Epithelial cell of proximal tubule (primary cell): ENCODE results near the gene KCNQ1. TPM values are rescaled to one million over a fixed set of nuclear protein-coding genes. Genes with fewer than 3 reads are reported as not detected.

ENCODE experiments used
- DNase-seq: peaks from one replicate; pipeline ENCODE4 v3.0.0-alpha.2; 2011; ENCODE audit warnings: low read depth
- H3K4me3 ChIP-seq: 2 replicates; pipeline ENCODE4 v1.5.1; 2011; ENCODE audit warnings: low read depth, mild to moderate bottlenecking, low read length
- total RNA-seq: library from RNA; depleted of rRNA; stranded (reverse); fragments of >200 nt; gene quantifications from 2 replicates; pipeline ENCODE4 v1.2.3, GENCODE V29; 2015
- TF ChIP-seq, protein P1 (sequence below): conservative IDR thresholded peaks from 2 replicates; pipeline ENCODE4 v1.5.1; 2012; ENCODE audit warnings: low read depth, mild to moderate bottlenecking, low read length

Gene KCNQ1
- total RNA-seq, 1 donor from 2014 or later: 0.46 TPM

DNA sequence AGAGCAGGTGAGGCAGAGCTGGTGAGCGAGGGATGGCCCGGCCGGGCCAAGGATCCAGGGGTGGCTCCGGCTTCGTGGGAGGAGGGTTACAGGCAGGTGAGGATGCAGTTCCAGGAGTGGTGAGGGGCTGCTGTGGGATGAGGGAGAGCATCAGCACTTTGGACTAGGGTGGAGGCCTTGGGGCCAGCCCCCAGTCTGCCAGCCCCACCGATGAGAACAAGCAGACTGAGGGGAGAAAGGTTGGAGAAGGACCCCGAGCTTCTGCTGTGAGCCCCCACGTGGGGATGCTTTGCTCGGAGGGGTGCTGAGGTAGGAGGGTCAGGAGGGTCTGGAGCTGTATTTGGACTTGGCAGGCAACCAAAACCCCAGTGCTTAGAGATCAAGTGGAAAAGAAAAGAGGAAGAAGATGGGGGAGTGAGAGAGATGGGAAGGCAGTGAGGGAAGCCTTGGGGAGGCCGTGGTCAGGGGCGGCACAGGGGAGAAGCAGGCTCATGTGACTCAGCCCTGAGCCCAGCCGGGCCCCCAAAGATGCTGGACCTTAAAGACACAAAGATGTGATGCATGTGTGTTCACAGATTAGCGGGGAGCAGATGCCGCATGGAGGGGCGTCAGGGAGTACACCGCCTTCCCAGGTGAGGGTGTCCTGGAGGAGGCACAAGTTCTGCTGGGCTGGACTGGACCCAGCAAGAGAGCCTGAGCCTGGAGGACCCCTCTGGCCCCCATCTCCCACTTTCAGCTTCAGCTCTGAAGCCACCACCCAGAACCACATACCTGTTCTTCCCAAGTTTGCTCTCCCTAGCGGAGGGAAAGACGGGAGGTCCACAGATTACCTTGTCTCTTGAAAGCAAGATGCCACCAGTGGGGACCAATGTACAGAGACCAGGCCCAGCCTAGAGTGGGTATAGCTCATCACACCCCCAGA is 349.5 kb downstream of the KCNQ1 start:
- DNase-seq: no peak
- TF ChIP-seq, protein P1, sequence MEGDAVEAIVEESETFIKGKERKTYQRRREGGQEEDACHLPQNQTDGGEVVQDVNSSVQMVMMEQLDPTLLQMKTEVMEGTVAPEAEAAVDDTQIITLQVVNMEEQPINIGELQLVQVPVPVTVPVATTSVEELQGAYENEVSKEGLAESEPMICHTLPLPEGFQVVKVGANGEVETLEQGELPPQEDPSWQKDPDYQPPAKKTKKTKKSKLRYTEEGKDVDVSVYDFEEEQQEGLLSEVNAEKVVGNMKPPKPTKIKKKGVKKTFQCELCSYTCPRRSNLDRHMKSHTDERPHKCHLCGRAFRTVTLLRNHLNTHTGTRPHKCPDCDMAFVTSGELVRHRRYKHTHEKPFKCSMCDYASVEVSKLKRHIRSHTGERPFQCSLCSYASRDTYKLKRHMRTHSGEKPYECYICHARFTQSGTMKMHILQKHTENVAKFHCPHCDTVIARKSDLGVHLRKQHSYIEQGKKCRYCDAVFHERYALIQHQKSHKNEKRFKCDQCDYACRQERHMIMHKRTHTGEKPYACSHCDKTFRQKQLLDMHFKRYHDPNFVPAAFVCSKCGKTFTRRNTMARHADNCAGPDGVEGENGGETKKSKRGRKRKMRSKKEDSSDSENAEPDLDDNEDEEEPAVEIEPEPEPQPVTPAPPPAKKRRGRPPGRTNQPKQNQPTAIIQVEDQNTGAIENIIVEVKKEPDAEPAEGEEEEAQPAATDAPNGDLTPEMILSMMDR: no peak
- H3K4me3 ChIP-seq: no peak overlapping the region

GRCh38 chr11:2794968-2795322 is 350.1 kb downstream of the KCNQ1 start:
- TF ChIP-seq, protein P1: no peak
- no peak for DNase-seq

GRCh38 chr11:2795491-2795991 is 350.7 kb downstream of the KCNQ1 start:
- H3K4me3 ChIP-seq: no peak overlapping the region
- TF ChIP-seq, protein P1: no peak

More at GRCh38 chr11:2794968-2795322, 350.1 kb downstream of the KCNQ1 start:
- H3K4me3 ChIP-seq: no peak overlapping the region

DNA sequence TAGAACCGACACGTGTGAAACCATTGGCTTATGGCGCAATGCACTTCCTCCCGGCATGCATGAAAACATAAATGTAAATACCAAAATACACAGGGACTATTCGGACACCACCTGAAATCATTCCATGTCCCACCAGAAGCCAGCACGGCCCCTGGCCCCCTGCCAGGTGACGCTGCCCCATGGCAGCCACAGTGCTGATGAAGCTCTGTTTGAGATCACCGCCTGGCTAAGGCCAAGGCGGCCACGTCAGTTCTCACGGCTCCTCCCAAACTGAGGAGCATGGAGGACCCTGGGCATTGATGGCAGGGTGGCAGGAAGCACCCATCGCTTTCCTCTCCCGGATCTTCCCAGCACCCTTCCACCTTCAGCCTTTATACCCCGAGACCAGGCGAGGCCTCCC is 351.3 kb downstream of the KCNQ1 start:
- TF ChIP-seq, protein P1: no peak
- H3K4me3 ChIP-seq: no peak overlapping the region
- no peak for DNase-seq

More at GRCh38 chr11:2795491-2795991, 350.7 kb downstream of the KCNQ1 start:
- DNase-seq: no peak

DNA sequence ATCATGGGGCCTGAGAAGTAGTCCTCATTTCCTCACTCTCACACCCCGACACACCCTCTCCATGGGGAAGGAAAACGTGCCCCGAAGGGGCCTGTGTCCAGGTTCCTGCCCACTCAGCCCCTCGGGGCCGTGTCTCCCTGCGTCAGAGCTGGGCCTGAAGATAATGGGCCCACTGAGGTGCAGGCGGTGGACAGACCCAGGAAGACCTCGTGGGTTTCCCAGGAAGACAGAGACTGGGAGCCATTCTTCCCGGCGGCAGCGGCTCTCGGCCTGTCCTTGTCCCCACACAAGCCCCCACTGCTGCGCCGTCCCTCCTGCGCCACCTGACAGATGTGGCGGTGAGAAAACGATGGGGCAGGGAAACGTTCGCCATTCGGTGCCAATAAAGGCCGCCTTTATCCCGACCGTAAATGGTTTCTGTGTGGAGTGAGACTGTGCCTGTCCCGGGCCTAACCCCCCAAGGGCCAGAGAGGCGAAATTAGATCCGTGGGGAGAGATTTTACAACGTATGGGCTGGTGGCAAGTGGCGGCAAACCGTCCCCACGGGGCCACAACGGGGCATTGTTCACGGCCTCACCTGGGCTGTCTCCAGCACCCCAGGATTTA is 351.8 kb downstream of the KCNQ1 start:
- DNase-seq: no peak
- no peak overlapping the region for H3K4me3 ChIP-seq
- TF ChIP-seq, protein P1: no peak

DNA sequence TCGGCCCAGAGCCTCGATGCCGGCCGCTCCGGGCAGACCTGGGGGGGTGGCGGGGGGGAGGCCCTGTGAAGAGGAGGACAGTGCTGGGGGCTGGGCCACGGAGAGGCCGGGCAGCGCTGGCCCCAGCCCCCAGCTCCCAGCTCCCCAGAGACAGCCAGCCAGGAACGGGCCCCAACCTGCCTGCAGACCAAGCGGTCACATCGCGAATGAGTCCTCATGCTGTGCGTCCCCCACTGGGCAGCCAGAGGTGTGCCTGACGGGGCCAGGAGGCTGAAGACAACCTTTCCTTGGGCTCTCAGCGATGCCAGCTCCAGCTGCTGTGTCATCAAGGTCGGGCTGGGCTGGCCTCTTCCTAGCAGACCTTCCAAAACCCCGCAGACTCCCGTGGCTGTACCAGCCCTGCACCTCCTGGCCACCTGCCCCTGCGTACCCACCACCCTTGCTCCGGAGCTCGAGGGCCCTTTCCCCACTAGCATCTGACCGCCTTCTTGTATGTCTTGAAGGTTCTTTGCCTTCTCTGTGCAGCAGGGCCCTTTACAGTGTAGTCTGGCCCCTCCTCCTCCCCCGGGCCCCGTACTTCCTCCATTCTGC is 352.4 kb downstream of the KCNQ1 start:
- TF ChIP-seq, protein P1: no peak
- H3K4me3 ChIP-seq: no peak overlapping the region
- no peak for DNase-seq
